Measurements from ENCODE around the gene TBCA.

Gene TBCA

GRCh38 chr5:77641397-77641943 is 134.7 kb downstream of the TBCA start:
- Histone ChIP-seq H3K36me3 (ENCODE audit: low read depth) (no peaks in the 10 kb centered on the region), H3K27me3 (ENCODE audit: insufficient read depth, poor library complexity, severe bottlenecking) (peaks cover 99% of the 10 kb centered on the region), H3K4me1 (ENCODE audit: insufficient read depth, poor library complexity, severe bottlenecking) (no peaks in the 10 kb centered on the region), H3K27ac (ENCODE audit: poor library complexity, severe bottlenecking) (no peak overlapping the region), H3K4me3 (ENCODE audit: severe bottlenecking) (no peak overlapping the region), H3K9me3 (ENCODE audit: severe bottlenecking) (no peaks in the 10 kb centered on the region)
- DNase-seq (ENCODE audit: low spot score) (no peak), ATAC-seq (ENCODE audit: low read depth) (no peak)
- TF ChIP-seq CTCF (IDR thresholded peaks at IDR 0.05; ENCODE audit: poor library complexity, severe bottlenecking) = no peak

Measured in RWPE2 (cell line).